ENCODE results near the gene PRDM16.

PRDM16 gene

GRCh38 chr1:3430820-3431219 lies 361.8 kb downstream of the PRDM16 start:
- no peaks in the 10 kb centered on the region for H3K4me1 ChIP-seq (ENCODE audit: insufficient read depth, low read length)
- H3K9ac ChIP-seq (ENCODE audit: low read depth, low read length): no peak overlapping the region
- H3K9me3 ChIP-seq (ENCODE audit: control insufficient read depth, insufficient read depth, low read length): no peaks in the 10 kb centered on the region
- H3K36me3 ChIP-seq (ENCODE audit: insufficient read depth, low read length): no peaks in the 10 kb centered on the region

GRCh38 chr1:3431266-3431665 lies 362.3 kb downstream of the PRDM16 start:
- Histone ChIP-seq H3K36me3 (ENCODE audit: insufficient read depth, low read length) (no peaks in the 10 kb centered on the region), H3K4me1 (ENCODE audit: insufficient read depth, low read length) (no peaks in the 10 kb centered on the region), H3K9me3 (ENCODE audit: control insufficient read depth, insufficient read depth, low read length) (no peaks in the 10 kb centered on the region), H3K9ac (ENCODE audit: low read depth, low read length) (no peak overlapping the region)

- Histone ChIP-seq H3K4me1 (ENCODE audit: insufficient read depth, low read length) (no peaks in the 10 kb centered on the region), H3K9me3 (ENCODE audit: control insufficient read depth, insufficient read depth, low read length) (no peaks in the 10 kb centered on the region), H3K9ac (ENCODE audit: low read depth, low read length) (no peak overlapping the region), H3K36me3 (ENCODE audit: insufficient read depth, low read length) (no peaks in the 10 kb centered on the region)
These were observed 362.7 kb downstream of the PRDM16 start for GRCh38 chr1:3431686-3432085.

GRCh38 chr1:3432306-3432705 lies 363.3 kb downstream of the PRDM16 start:
- H3K9me3 ChIP-seq (ENCODE audit: control insufficient read depth, insufficient read depth, low read length): no peaks in the 10 kb centered on the region
- H3K4me1 ChIP-seq (ENCODE audit: insufficient read depth, low read length): no peaks in the 10 kb centered on the region
- H3K9ac ChIP-seq (ENCODE audit: low read depth, low read length): no peak overlapping the region
- no peaks in the 10 kb centered on the region for H3K36me3 ChIP-seq (ENCODE audit: insufficient read depth, low read length)

- Histone ChIP-seq H3K4me1 (ENCODE audit: insufficient read depth, low read length) (no peaks in the 10 kb centered on the region), H3K36me3 (ENCODE audit: insufficient read depth, low read length) (no peaks in the 10 kb centered on the region), H3K9ac (ENCODE audit: low read depth, low read length) (no peak overlapping the region), H3K9me3 (ENCODE audit: control insufficient read depth, insufficient read depth, low read length) (no peaks in the 10 kb centered on the region)
These were observed 364.1 kb downstream of the PRDM16 start for GRCh38 chr1:3433076-3433475.

GRCh38 chr1:3433596-3434320 lies 364.8 kb downstream of the PRDM16 start:
- Histone ChIP-seq H3K4me1 (ENCODE audit: insufficient read depth, low read length) (no peaks in the 10 kb centered on the region), H3K36me3 (ENCODE audit: insufficient read depth, low read length) (no peaks in the 10 kb centered on the region), H3K9ac (ENCODE audit: low read depth, low read length) (no peak overlapping the region), H3K9me3 (ENCODE audit: control insufficient read depth, insufficient read depth, low read length) (no peaks in the 10 kb centered on the region)

- no peaks in the 10 kb centered on the region for H3K4me1 ChIP-seq (ENCODE audit: insufficient read depth, low read length)
- H3K9ac ChIP-seq (ENCODE audit: low read depth, low read length): no peak overlapping the region
- no peaks in the 10 kb centered on the region for H3K36me3 ChIP-seq (ENCODE audit: insufficient read depth, low read length)
- H3K9me3 ChIP-seq (ENCODE audit: control insufficient read depth, insufficient read depth, low read length): no peaks in the 10 kb centered on the region
These were observed 365.6 kb downstream of the PRDM16 start for GRCh38 chr1:3434406-3435110.

- H3K9me3 ChIP-seq (ENCODE audit: control insufficient read depth, insufficient read depth, low read length): no peaks in the 10 kb centered on the region
- H3K4me1 ChIP-seq (ENCODE audit: insufficient read depth, low read length): no peaks in the 10 kb centered on the region
These were observed 366.7 kb downstream of the PRDM16 start for GRCh38 chr1:3435666-3436065.

GRCh38 chr1:3436451-3436850 lies 367.4 kb downstream of the PRDM16 start:
- no peak overlapping the region for H3K9ac ChIP-seq (ENCODE audit: low read depth, low read length)
- no peaks in the 10 kb centered on the region for H3K9me3 ChIP-seq (ENCODE audit: control insufficient read depth, insufficient read depth, low read length)
- no peaks in the 10 kb centered on the region for H3K4me1 ChIP-seq (ENCODE audit: insufficient read depth, low read length)

More at GRCh38 chr1:3435666-3436065, 366.7 kb downstream of the PRDM16 start:
- no peak overlapping the region for H3K9ac ChIP-seq (ENCODE audit: low read depth, low read length)
- no peaks in the 10 kb centered on the region for H3K36me3 ChIP-seq (ENCODE audit: insufficient read depth, low read length)

GRCh38 chr1:3436901-3437300 lies 367.9 kb downstream of the PRDM16 start:
- no peaks in the 10 kb centered on the region for H3K4me1 ChIP-seq (ENCODE audit: insufficient read depth, low read length)
- H3K9ac ChIP-seq (ENCODE audit: low read depth, low read length): no peak overlapping the region

More at GRCh38 chr1:3436451-3436850, 367.4 kb downstream of the PRDM16 start:
- no peaks in the 10 kb centered on the region for H3K36me3 ChIP-seq (ENCODE audit: insufficient read depth, low read length)

GRCh38 chr1:3438661-3439180 lies 369.7 kb downstream of the PRDM16 start:
- Histone ChIP-seq H3K9me3 (ENCODE audit: control insufficient read depth, insufficient read depth, low read length) (no peaks in the 10 kb centered on the region), H3K9ac (ENCODE audit: low read depth, low read length) (no peak overlapping the region), H3K4me1 (ENCODE audit: insufficient read depth, low read length) (no peaks in the 10 kb centered on the region), H3K36me3 (ENCODE audit: insufficient read depth, low read length) (no peaks in the 10 kb centered on the region)

More at GRCh38 chr1:3436901-3437300, 367.9 kb downstream of the PRDM16 start:
- Histone ChIP-seq H3K36me3 (ENCODE audit: insufficient read depth, low read length) (no peaks in the 10 kb centered on the region), H3K9me3 (ENCODE audit: control insufficient read depth, insufficient read depth, low read length) (no peaks in the 10 kb centered on the region)

- H3K9ac ChIP-seq (ENCODE audit: low read depth, low read length): no peak overlapping the region
- H3K9me3 ChIP-seq (ENCODE audit: control insufficient read depth, insufficient read depth, low read length): no peaks in the 10 kb centered on the region
- H3K4me1 ChIP-seq (ENCODE audit: insufficient read depth, low read length): no peaks in the 10 kb centered on the region
- H3K36me3 ChIP-seq (ENCODE audit: insufficient read depth, low read length): no peaks in the 10 kb centered on the region
These were observed 370.6 kb downstream of the PRDM16 start for GRCh38 chr1:3439346-3440299.

- Histone ChIP-seq H3K9me3 (ENCODE audit: control insufficient read depth, insufficient read depth, low read length) (no peaks in the 10 kb centered on the region), H3K9ac (ENCODE audit: low read depth, low read length) (no peak overlapping the region), H3K36me3 (ENCODE audit: insufficient read depth, low read length) (no peaks in the 10 kb centered on the region), H3K4me1 (ENCODE audit: insufficient read depth, low read length) (no peaks in the 10 kb centered on the region)
These were observed 371.3 kb downstream of the PRDM16 start for GRCh38 chr1:3440300-3440681.

- Histone ChIP-seq H3K9me3 (ENCODE audit: control insufficient read depth, insufficient read depth, low read length) (no peaks in the 10 kb centered on the region), H3K36me3 (ENCODE audit: insufficient read depth, low read length) (no peaks in the 10 kb centered on the region), H3K9ac (ENCODE audit: low read depth, low read length) (no peak overlapping the region), H3K4me1 (ENCODE audit: insufficient read depth, low read length) (no peaks in the 10 kb centered on the region)
These were observed 371.9 kb downstream of the PRDM16 start for GRCh38 chr1:3440711-3441409.
